HG03039 (cell line): Measurements from ENCODE around the gene TMEM132A.
"Not testable (repeated sequence)": the region's sequence is repeated elsewhere in the genome, so short reads cannot be mapped to it uniquely, and the experiment has no call there.

ENCODE experiments used
- ATAC-seq: cut with Tn5 transposase; IDR thresholded peaks from one replicate; pipeline ENCODE4 v1.9.1; 2021; ENCODE audit warnings: mild to moderate bottlenecking, moderate library complexity; ENCODE audit not compliant: unreplicated experiment

Gene TMEM132A

GRCh38 chr11:60905551-60906113 lies 18.6 kb upstream of the TMEM132A start:
- no peak for ATAC-seq

- peak; percentile 60 for ATAC-seq
Observed at GRCh38 chr11:60906132-60906972, 17.9 kb upstream of the TMEM132A start, which contains the start of gene PRPF19. Gene PRPF19, minus strand, starts transcription at chr11:60906585. Its CDS starts 203 bp downstream, at chr11:60906382.

- ATAC-seq = no peak
Observed at GRCh38 chr11:60908803-60909202, 15.5 kb upstream of the TMEM132A start.

- ATAC-seq = not testable (repeated sequence)
Observed at GRCh38 chr11:60909680-60910280, 14.5 kb upstream of the TMEM132A start.

- ATAC-seq = no peak
Observed at GRCh38 chr11:60910281-60910687, 14.0 kb upstream of the TMEM132A start.

- no peak for ATAC-seq
Observed at GRCh38 chr11:60910711-60911380, 13.4 kb upstream of the TMEM132A start.

GRCh38 chr11:60912223-60912850 lies 11.9 kb upstream of the TMEM132A start:
- no peak for ATAC-seq

- no peak for ATAC-seq
Observed at GRCh38 chr11:60912851-60913528, 11.3 kb upstream of the TMEM132A start.

- peak; percentile 38 for ATAC-seq
Observed at GRCh38 chr11:60913793-60914632, 10.2 kb upstream of the TMEM132A start, which contains the start of gene TMEM109. Gene TMEM109, plus strand, starts transcription at chr11:60914158. Its CDS starts 5,536 bp downstream, at chr11:60919694.

- no peak for ATAC-seq
Observed at GRCh38 chr11:60914633-60915247, 9.5 kb upstream of the TMEM132A start.

- peak; percentile 38 for ATAC-seq
Observed at GRCh38 chr11:60915248-60915914, 8.9 kb upstream of the TMEM132A start.

GRCh38 chr11:60916669-60917206 lies 7.5 kb upstream of the TMEM132A start:
- ATAC-seq = no peak

GRCh38 chr11:60917267-60917666 lies 7.0 kb upstream of the TMEM132A start:
- ATAC-seq = no peak

GRCh38 chr11:60918251-60918938 lies 5.9 kb upstream of the TMEM132A start:
- ATAC-seq = no peak

- ATAC-seq = no peak
Observed at GRCh38 chr11:60918939-60919265, 5.4 kb upstream of the TMEM132A start.

GRCh38 chr11:60919320-60919719 lies 4.9 kb upstream of the TMEM132A start:
- no peak for ATAC-seq

- ATAC-seq = no peak
Observed at GRCh38 chr11:60919956-60920355, 4.3 kb upstream of the TMEM132A start.

GRCh38 chr11:60921259-60921658 lies 3.0 kb upstream of the TMEM132A start:
- ATAC-seq = no peak
